Measurements from ENCODE around the gene GRHL1.

Gene GRHL1

GRCh38 chr2:9991829-9992273 lies 40.4 kb downstream of the GRHL1 start:
- intact Hi-C loops (cut with DNase I; ENCODE audit: low total_unique reads), result no loop called here
- no peak for TF ChIP-seq CTCF (IDR thresholded peaks at IDR 0.05)

GRCh38 chr2:9992427-9993187 lies 41.1 kb downstream of the GRHL1 start:
- intact Hi-C loops (cut with DNase I; ENCODE audit: low total_unique reads), result no loop called here
- Histone ChIP-seq H3K27me3 (no peaks in the 10 kb centered on the region), H3K4me1 (peaks cover 0 to 18% (median 9%) of the 10 kb centered on the region in 4 donors), H3K9me3 (no peaks in the 10 kb centered on the region), H3K4me3 (no peak overlapping the region), H3K36me3 (peaks cover 0 to 7% (median 0%) of the 10 kb centered on the region in 3 donors), H3K27ac (no peak overlapping the region)
- TF ChIP-seq CTCF (IDR thresholded peaks at IDR 0.05), result no peak
- no peak for DNase-seq

More at GRCh38 chr2:9991829-9992273, 40.4 kb downstream of the GRHL1 start:
- H3K36me3 ChIP-seq, result peaks cover 0 to 2% (median 0%) of the 10 kb centered on the region in 3 donors
- no peaks in the 10 kb centered on the region for H3K27me3 ChIP-seq
- H3K4me3 ChIP-seq, result no peak overlapping the region
- DNase-seq, result peak in 1 of 2 donors; percentile 34
- H3K27ac ChIP-seq, result no peak overlapping the region
- no peaks in the 10 kb centered on the region for H3K9me3 ChIP-seq
- peaks cover 0 to 21% (median 11%) of the 10 kb centered on the region in 4 donors for H3K4me1 ChIP-seq

GRCh38 chr2:9993488-9994165 lies 42.1 kb downstream of the GRHL1 start:
- H3K4me1 ChIP-seq, result peaks cover 0 to 18% (median 9%) of the 10 kb centered on the region in 4 donors
- no peak overlapping the region for H3K27ac ChIP-seq
- peak in 1 of 2 donors; percentile 30 for DNase-seq

GRCh38 chr2:9994462-9994861 lies 43.0 kb downstream of the GRHL1 start:
- H3K36me3 ChIP-seq, result peaks cover 0 to 7% (median 0%) of the 10 kb centered on the region in 3 donors
- peaks cover 0 to 25% (median 9%) of the 10 kb centered on the region in 4 donors for H3K4me1 ChIP-seq
- no peak overlapping the region for H3K27ac ChIP-seq
- intact Hi-C loops (cut with DNase I; ENCODE audit: low total_unique reads), result no loop called here
- no peak for TF ChIP-seq CTCF (IDR thresholded peaks at IDR 0.05)
- no peak overlapping the region for H3K4me3 ChIP-seq
- H3K9me3 ChIP-seq, result no peaks in the 10 kb centered on the region
- H3K27me3 ChIP-seq, result no peaks in the 10 kb centered on the region
- peak in 1 of 2 donors; percentile 4 for DNase-seq

More at GRCh38 chr2:9993488-9994165, 42.1 kb downstream of the GRHL1 start:
- intact Hi-C loops (cut with DNase I; ENCODE audit: low total_unique reads), result no loop called here
- peaks cover 0 to 7% (median 0%) of the 10 kb centered on the region in 3 donors for H3K36me3 ChIP-seq
- no peaks in the 10 kb centered on the region for H3K27me3 ChIP-seq
- H3K4me3 ChIP-seq, result no peak overlapping the region
- no peaks in the 10 kb centered on the region for H3K9me3 ChIP-seq
- TF ChIP-seq CTCF (IDR thresholded peaks at IDR 0.05), result no peak

- peaks cover 0 to 7% (median 0%) of the 10 kb centered on the region in 3 donors for H3K36me3 ChIP-seq
- no peak for DNase-seq
- no peaks in the 10 kb centered on the region for H3K9me3 ChIP-seq
- no peak overlapping the region for H3K27ac ChIP-seq
- intact Hi-C loops (cut with DNase I; ENCODE audit: low total_unique reads), result no loop called here
- H3K4me3 ChIP-seq, result no peak overlapping the region
- no peaks in the 10 kb centered on the region for H3K27me3 ChIP-seq
- peaks cover 0 to 25% (median 9%) of the 10 kb centered on the region in 4 donors for H3K4me1 ChIP-seq
- TF ChIP-seq CTCF (IDR thresholded peaks at IDR 0.05), result no peak
Measured at GRCh38 chr2:9995059-9995458, 43.6 kb downstream of the GRHL1 start.
